ENCODE results near the gene PPP1CB.
"Not testable (repeated sequence)": the region's sequence is repeated elsewhere in the genome, so short reads cannot be mapped to it uniquely, and the experiment has no call there.

Gene PPP1CB

DNA sequence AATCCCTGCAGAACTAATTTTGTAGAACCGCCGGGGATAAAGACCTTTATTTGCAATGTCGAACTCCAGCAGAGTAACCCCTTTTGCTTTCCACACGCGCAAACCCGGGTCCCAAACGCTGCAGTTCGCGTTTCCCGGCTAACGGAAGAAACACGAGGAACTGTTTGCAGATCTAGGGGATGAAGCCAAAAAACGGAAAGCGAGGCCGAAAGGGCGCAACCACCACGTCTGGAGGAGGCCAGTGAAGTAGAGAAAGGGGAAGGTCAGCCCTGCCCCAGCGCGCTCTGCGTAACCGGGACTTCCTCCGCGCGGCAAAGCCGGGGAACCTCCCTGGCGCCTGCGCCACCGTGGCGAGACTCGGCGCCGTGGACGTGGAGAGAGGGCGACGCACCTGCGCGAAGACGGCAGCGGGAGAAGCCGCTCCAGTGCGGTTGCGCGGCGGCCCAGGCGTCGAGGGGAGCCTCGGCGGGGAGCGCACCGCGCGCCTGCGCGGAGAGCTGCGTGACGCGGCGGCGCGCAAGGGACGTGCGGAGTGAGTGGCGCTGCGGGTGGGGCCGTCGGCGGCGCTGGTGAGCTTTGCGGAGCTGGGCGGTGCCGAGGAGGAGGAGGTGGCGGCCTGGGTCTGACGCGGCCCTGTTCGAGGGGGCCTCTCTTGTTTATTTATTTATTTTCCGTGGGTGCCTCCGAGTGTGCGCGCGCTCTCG, at the start of gene PPP1CB:
Gene PPP1CB, plus strand, starts transcription at position 579 of the 704 bp plus-strand sequence. CDS start 295 bp downstream, outside the sequence.
- peak; percentile 88 for DNase-seq (ENCODE audit: low read depth, low spot score)

DNA sequence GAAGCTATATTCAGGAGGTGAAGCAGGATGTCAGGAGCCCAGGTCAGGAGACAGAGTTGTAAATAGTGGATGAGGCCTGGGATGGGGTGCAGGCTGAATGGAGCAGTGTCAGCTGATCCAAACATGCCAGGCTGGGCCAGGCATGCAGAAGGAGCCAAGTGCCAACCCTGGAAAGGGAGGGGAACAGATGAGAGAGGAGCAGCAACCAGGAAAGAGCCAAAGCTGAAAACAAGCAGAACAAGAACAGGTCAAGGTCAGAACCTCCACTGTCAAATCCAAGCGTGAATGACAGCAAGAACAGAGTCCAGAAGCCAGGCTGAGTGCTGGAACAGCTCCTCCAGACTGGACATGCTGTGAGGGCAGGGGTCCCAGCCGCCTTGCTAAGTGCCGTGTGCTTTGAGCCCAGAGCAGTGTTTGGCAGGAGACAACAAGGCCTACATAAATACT, 49.2 kb upstream of the PPP1CB start:
- DNase-seq (ENCODE audit: low read depth, low spot score): no peak

GRCh38 chr2:28702878-28703277, 48.8 kb upstream of the PPP1CB start:
- DNase-seq (ENCODE audit: low read depth, low spot score): no peak

- no peak for DNase-seq (ENCODE audit: low read depth, low spot score)
Observed at GRCh38 chr2:28704621-28705020, 47.0 kb upstream of the PPP1CB start.

DNA sequence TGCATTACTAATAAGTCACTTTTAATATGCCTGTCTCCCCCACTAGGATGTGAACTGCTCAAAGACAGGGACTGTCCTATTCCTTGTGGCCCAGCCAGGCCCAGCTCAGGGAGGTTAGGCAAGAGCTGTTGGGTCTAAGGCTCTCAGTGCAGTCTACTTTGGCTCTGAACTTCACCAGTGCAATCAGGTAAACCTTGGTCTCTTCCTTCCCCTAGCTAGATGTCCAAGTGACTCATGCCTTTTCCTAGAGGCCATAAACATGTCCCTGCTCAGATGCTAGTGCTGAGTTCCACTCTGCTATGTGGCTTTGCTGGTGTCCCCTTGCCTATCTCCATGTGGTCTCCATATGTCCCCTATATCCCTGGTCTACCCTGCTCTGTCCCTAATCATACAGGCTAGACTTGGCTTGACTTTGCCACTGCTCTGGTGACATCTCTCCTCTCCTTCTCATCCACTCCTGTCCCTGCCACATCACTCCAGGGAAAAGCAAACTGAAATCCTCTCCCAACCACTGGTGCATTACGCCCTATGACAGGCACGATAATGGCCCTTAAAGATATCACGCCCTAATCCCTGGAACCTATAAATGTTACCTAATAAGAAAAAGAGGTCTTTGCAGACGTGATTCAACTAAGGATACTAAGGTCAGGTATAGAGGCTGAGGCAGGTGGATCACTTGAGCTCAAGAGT, 45.7 kb upstream of the PPP1CB start:
- no peak for DNase-seq (ENCODE audit: low read depth, low spot score)

GRCh38 chr2:28707592-28707991, 44.0 kb upstream of the PPP1CB start:
- no peak for DNase-seq (ENCODE audit: low read depth, low spot score)

DNA sequence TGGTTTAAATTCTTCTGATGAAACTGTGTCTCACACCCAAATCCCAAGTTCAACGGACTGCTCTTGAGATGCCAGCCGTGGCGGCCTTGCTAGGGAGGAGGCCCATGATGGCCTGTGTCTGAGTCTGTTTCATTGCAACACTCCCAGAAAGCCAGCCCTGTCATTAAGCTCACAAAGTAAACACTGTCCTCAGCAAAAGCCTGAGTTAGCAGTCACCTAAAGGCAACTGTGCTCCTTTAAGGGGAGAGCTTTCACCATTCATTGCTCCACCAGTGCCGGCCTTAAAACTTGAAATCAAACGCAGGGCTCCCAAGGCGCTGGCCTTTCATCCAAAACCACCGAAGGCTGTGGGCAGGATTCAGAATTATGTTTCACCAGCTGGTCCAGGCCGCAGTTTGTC, 42.5 kb upstream of the PPP1CB start:
- DNase-seq (ENCODE audit: low read depth, low spot score): no peak

DNA sequence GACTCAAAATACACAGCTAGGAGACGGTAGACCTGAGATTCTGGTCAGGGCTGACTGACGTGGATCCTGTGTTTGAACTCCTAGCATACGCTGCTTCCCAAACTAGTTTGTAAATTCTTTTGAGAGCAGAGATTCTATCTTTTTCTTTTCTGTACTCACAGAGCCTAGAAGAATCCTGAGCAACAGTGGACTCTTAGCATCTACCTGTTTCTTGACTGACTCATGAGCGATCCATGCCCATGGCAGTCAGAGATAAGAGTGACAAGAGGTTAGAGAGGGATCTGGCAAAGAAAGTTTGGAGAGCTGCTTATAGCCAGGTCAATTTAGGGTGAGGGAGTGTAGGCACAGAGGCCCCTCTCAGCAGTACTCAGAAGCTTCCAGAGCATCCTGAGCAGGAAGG, 41.1 kb upstream of the PPP1CB start:
- DNase-seq (ENCODE audit: low read depth, low spot score): no peak

- DNase-seq (ENCODE audit: low read depth, low spot score): no peak
Observed at GRCh38 chr2:28713577-28714298, 37.9 kb upstream of the PPP1CB start.

DNA sequence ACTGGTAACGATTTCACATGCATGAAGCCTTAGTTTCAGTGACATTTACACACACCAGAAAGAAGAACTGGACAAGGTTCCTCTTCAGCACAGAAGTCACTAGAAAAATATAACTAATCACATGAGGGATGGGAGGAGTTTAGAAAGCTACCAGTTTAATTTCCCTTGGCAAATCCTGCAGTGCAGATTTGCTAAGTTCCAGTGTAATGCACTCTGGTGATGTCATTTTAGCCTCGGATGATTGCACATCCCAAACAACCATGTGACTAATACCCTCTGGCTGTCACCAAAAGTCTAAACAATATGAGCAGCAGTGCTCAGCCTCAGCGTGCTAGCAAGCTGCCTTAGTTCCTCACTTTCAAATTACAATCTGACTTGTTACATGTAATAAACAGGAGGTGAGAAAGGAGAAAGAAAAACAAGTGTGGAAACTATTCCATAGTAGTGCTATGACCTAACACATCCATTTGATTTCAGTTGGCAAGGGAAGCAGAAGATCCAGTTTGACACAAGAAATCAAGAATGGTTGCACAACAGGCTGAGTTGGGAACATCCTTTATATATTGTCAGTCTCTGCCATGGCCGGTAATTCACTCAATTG, 35.3 kb upstream of the PPP1CB start:
- DNase-seq (ENCODE audit: low read depth, low spot score): peak; percentile 25

DNA sequence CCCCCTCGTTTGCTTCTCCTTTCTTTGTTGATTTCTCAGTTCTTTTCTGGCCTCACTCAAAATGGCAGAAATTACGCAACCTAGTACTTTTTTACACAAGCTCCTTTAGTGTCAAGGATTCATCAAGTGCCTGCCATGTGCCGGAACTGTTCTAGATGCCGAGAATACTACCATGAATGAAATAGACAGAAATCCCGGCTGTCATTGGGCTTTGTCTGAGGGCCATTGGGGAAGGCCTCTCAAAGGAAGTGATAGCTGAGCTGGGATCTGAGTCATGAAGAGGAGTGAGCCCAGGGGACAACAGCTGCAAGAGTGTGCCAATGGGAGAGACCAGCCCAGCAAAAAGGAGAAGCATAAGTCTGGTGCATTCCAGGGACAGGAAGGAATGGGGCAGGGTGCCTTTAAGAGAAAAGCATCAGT, 34.3 kb upstream of the PPP1CB start:
- DNase-seq (ENCODE audit: low read depth, low spot score): no peak

DNA sequence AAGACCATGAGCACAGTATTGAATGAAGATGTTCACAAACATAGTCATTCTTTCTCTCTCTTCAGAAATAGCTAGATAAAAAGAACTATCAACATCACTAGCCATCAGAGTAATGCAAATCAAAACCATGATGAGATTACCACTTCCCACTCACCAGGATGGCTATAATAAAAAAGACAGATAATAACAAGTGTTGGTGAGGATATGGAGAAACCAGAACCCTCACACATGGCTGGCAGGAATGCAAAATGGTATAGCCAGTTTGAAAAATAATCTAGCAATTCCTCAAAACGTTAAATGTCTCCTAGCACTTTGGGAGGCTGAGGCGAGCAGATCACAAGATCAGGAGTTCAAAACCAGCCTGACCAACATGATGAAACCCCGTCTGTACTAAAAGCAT, 31.3 kb upstream of the PPP1CB start:
- no peak for DNase-seq (ENCODE audit: low read depth, low spot score)

DNA sequence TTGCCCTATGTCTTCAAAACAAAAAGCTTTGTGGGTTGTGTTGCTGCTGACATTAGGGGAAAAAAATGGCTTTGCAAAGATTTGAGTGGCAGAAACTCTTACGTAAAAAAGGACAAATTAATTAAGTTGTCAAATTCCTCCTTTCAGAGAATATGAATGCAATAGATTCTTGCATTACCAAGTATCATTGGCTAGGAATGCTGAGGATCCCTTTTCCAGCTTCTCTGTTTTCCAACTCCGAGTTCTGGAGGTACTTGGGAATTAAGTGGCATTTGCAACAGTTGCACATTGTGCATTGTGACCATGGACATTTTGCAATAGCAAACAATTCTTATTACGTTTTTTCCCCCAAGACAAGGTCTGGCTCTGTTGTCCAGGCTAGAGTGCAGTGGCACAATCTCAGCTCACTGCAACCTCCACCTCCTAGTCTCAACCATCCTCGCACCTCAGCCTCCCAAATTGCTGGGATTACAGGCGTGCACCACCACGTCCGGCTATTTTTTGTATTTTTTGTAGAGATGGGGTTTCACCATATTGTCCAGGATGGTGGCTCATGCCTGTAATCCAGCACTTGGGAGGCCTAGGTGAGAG, 29.9 kb upstream of the PPP1CB start:
- no peak for DNase-seq (ENCODE audit: low read depth, low spot score)

- no peak for DNase-seq (ENCODE audit: low read depth, low spot score)
Observed at GRCh38 chr2:28725021-28725711, 26.5 kb upstream of the PPP1CB start.

GRCh38 chr2:28726177-28726576, 25.5 kb upstream of the PPP1CB start:
- no peak for DNase-seq (ENCODE audit: low read depth, low spot score)

GRCh38 chr2:28729698-28730097, 21.9 kb upstream of the PPP1CB start:
- DNase-seq (ENCODE audit: low read depth, low spot score): peak; percentile 27

GRCh38 chr2:28730641-28731146, 20.9 kb upstream of the PPP1CB start:
- no peak for DNase-seq (ENCODE audit: low read depth, low spot score)

DNA sequence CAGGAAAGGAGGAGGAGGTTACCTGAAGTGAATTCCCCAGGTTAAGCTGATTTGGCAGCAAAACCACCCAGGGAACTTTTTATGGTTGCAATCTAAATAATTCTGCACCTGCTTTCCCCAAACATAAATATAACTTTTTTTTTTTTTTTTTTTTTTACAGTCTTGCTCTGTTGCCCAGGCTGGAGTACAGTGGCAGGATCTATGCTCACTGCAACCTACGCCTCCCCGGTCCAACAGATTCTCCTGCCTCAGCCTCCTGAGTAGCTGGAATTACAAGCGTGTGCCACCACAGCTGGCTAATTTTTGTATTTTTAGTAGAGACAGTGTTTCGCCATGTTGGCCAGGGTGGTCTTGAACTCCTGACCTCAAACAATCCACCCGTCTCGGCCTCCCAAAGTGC, 16.1 kb upstream of the PPP1CB start:
- DNase-seq (ENCODE audit: low read depth, low spot score): no peak

DNA sequence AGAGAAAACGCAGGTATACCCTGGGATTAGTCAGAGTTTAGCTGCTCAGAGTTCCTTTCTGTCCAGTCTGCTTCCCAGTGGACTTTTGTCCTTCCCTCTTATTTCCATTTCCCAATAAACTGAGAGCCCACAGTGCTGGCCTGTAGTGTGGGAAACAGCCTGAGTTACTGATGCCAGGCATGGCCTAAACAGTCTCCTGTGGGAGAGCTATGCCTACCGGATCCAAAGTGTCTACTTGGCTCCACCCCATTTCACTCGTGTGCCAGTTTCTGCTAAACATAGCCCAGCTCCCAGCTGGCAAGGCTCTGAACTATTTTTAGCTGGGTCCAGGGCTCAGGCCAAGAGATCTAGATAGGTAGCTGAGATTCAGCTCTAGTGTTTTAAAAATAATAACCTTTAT, 15.6 kb upstream of the PPP1CB start:
- no peak for DNase-seq (ENCODE audit: low read depth, low spot score)

DNA sequence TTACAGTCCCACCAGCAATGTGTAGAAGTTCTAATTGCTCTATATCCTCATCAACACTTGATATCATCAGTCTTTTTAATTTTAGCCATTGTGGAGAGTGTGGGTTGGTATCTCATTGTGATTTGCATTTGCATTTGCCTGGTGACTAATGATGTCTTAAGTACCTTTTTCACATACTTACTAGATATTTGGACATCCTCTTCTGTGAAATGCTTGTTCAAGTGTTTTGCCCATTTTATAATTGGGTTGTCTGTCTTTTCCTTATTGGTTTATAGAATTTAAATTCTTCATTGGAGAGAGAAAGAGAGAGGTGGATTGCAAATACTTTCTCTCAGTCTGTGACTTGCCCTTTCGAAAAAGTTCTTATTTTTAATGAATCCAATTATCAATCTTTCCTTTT, 14.0 kb upstream of the PPP1CB start:
- DNase-seq (ENCODE audit: low read depth, low spot score): no peak

DNA sequence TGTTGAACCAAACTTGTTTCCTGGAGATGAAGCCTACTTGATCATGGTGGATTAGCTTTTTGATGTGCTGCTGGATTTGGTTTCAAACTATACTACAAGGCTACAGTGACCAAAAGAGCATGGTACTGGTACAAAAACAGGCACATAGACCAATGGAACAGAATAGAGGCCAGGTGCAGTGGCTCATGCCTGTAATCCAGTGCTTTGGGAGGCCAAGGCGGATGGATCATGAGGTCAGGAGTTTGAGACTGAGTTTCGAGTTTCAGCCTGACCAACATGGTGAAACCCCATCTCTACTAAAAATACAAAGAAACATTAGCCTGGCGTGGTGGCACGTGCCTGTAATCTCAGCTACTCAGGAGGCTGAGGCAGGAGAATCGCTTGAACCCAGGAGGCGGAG, 9.0 kb upstream of the PPP1CB start:
- DNase-seq (ENCODE audit: low read depth, low spot score): not testable (repeated sequence)
